Measurements from ENCODE around the gene MORN1. TPM values are rescaled to one million over a fixed set of nuclear protein-coding genes. Genes with fewer than 3 reads are reported as not detected.

MORN1 gene
- total and polyA plus RNA-seq, 4 donors, result 2.3 to 6.9 (median 3.6) TPM

- TF ChIP-seq FOXA2 (IDR thresholded peaks at IDR 0.05) (no peak), SP1 (IDR thresholded peaks at IDR 0.05) (no peak)
- no peak for DNase-seq (ENCODE audit: low spot score)
- Histone ChIP-seq H3K9ac (ENCODE audit: low read depth in 1 of 2, low read length in 2 of 2) (no peak overlapping the region), H3K36me3 (ENCODE audit: control insufficient read depth in 4 of 4, insufficient read depth in 3 of 4, low read depth in 1 of 4, low read length in 3 of 4) (no peaks in the 10 kb centered on the region), H3K27me3 (ENCODE audit: control insufficient read depth in 4 of 4, insufficient read depth in 4 of 4, low read length in 3 of 4) (no peaks in the 10 kb centered on the region), H3K4me3 (ENCODE audit: low read depth in 1 of 3, low read length in 3 of 3) (no peak overlapping the region), H3K27ac (ENCODE audit: low read depth in 1 of 2, low read length in 2 of 2) (no peak overlapping the region), H3K4me1 (ENCODE audit: control insufficient read depth in 4 of 4, insufficient read depth in 4 of 4, low read length in 3 of 4) (peaks cover 9 to 19% (median 16%) of the 10 kb centered on the region in 4 donors), H3K9me3 (ENCODE audit: control insufficient read depth in 4 of 4, low read length in 3 of 4) (no peaks in the 10 kb centered on the region)
- 77% methylated on average over 13 of the region's 13 CpGs for WGBS
Measured at GRCh38 chr1:2417083-2417832, 25.9 kb upstream of the MORN1 start.

DNA sequence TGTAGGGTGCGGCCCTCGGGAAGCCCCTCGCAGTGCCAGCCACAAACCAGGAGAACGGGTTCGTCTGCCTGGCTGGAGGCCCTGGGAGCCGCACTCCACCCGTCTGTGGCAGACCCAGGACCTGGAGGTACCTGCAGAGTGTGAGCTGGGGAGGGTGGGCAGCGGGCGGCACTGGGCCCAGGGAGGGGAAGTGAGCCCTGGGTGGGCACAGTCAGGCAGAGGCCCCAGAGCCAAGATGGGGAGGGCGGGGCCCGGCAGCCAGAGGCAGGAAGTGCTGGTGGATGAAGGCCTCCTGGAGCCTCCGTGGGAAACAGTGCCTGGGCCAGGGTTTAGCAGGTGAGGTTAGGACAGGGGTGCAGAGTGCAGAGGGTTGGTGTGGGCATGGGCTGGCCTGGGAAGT, 25.0 kb upstream of the MORN1 start:
- Histone ChIP-seq H3K36me3 (ENCODE audit: control insufficient read depth in 4 of 4, insufficient read depth in 3 of 4, low read depth in 1 of 4, low read length in 3 of 4) (no peaks in the 10 kb centered on the region), H3K27me3 (ENCODE audit: control insufficient read depth in 4 of 4, insufficient read depth in 4 of 4, low read length in 3 of 4) (no peaks in the 10 kb centered on the region), H3K9me3 (ENCODE audit: control insufficient read depth in 4 of 4, low read length in 3 of 4) (no peaks in the 10 kb centered on the region), H3K4me1 (ENCODE audit: control insufficient read depth in 4 of 4, insufficient read depth in 4 of 4, low read length in 3 of 4) (peaks cover 9 to 25% (median 22%) of the 10 kb centered on the region in 4 donors), H3K9ac (ENCODE audit: low read depth in 1 of 2, low read length in 2 of 2) (no peak overlapping the region), H3K4me3 (ENCODE audit: low read depth in 1 of 3, low read length in 3 of 3) (no peak overlapping the region), H3K27ac (ENCODE audit: low read depth in 1 of 2, low read length in 2 of 2) (no peak overlapping the region)
- 32% methylated on average over 12 of the region's 12 CpGs for WGBS
- no peak for DNase-seq (ENCODE audit: low spot score)
- TF ChIP-seq FOXA1 (IDR thresholded peaks at IDR 0.05) (no peak), RAD21 (IDR thresholded peaks at IDR 0.05) (no peak), TAF1 (conservative IDR thresholded peaks at IDR 0.05) (no peak), HNF4G (IDR thresholded peaks at IDR 0.05) (no peak), NR2F2 (IDR thresholded peaks at IDR 0.05) (no peak), FOXA2 (IDR thresholded peaks at IDR 0.05) (no peak), YY1 (IDR thresholded peaks at IDR 0.05) (no peak), SP1 (IDR thresholded peaks at IDR 0.05) (no peak), MAX (IDR thresholded peaks at IDR 0.05) (no peak), JUND (IDR thresholded peaks at IDR 0.05) (no peak), ATF3 (IDR thresholded peaks at IDR 0.05) (no peak), GABPA (IDR thresholded peaks at IDR 0.05 in 1 of 2, conservative IDR thresholded peaks at IDR 0.05 in 1 of 2) (no peak), EGR1 (IDR thresholded peaks at IDR 0.05; ENCODE audit: low read depth in 2 of 2) (no peak), RXRA (IDR thresholded peaks at IDR 0.05) (no peak), HNF4A (conservative IDR thresholded peaks at IDR 0.05) (no peak)
- TF ChIP-seq, protein P1, sequence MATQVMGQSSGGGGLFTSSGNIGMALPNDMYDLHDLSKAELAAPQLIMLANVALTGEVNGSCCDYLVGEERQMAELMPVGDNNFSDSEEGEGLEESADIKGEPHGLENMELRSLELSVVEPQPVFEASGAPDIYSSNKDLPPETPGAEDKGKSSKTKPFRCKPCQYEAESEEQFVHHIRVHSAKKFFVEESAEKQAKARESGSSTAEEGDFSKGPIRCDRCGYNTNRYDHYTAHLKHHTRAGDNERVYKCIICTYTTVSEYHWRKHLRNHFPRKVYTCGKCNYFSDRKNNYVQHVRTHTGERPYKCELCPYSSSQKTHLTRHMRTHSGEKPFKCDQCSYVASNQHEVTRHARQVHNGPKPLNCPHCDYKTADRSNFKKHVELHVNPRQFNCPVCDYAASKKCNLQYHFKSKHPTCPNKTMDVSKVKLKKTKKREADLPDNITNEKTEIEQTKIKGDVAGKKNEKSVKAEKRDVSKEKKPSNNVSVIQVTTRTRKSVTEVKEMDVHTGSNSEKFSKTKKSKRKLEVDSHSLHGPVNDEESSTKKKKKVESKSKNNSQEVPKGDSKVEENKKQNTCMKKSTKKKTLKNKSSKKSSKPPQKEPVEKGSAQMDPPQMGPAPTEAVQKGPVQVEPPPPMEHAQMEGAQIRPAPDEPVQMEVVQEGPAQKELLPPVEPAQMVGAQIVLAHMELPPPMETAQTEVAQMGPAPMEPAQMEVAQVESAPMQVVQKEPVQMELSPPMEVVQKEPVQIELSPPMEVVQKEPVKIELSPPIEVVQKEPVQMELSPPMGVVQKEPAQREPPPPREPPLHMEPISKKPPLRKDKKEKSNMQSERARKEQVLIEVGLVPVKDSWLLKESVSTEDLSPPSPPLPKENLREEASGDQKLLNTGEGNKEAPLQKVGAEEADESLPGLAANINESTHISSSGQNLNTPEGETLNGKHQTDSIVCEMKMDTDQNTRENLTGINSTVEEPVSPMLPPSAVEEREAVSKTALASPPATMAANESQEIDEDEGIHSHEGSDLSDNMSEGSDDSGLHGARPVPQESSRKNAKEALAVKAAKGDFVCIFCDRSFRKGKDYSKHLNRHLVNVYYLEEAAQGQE (IDR thresholded peaks at IDR 0.05), result no peak
- TF ChIP-seq, protein P2, sequence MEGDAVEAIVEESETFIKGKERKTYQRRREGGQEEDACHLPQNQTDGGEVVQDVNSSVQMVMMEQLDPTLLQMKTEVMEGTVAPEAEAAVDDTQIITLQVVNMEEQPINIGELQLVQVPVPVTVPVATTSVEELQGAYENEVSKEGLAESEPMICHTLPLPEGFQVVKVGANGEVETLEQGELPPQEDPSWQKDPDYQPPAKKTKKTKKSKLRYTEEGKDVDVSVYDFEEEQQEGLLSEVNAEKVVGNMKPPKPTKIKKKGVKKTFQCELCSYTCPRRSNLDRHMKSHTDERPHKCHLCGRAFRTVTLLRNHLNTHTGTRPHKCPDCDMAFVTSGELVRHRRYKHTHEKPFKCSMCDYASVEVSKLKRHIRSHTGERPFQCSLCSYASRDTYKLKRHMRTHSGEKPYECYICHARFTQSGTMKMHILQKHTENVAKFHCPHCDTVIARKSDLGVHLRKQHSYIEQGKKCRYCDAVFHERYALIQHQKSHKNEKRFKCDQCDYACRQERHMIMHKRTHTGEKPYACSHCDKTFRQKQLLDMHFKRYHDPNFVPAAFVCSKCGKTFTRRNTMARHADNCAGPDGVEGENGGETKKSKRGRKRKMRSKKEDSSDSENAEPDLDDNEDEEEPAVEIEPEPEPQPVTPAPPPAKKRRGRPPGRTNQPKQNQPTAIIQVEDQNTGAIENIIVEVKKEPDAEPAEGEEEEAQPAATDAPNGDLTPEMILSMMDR (IDR thresholded peaks at IDR 0.05; ENCODE audit: low read depth, low read length, missing input control), result no peak
- TF ChIP-seq, protein P3, sequence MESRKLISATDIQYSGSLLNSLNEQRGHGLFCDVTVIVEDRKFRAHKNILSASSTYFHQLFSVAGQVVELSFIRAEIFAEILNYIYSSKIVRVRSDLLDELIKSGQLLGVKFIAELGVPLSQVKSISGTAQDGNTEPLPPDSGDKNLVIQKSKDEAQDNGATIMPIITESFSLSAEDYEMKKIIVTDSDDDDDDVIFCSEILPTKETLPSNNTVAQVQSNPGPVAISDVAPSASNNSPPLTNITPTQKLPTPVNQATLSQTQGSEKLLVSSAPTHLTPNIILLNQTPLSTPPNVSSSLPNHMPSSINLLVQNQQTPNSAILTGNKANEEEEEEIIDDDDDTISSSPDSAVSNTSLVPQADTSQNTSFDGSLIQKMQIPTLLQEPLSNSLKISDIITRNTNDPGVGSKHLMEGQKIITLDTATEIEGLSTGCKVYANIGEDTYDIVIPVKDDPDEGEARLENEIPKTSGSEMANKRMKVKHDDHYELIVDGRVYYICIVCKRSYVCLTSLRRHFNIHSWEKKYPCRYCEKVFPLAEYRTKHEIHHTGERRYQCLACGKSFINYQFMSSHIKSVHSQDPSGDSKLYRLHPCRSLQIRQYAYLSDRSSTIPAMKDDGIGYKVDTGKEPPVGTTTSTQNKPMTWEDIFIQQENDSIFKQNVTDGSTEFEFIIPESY (IDR thresholded peaks at IDR 0.05), result no peak

Measured in liver (tissue), 9 donors.